Measurements from ENCODE around the gene GNG7.

DNA sequence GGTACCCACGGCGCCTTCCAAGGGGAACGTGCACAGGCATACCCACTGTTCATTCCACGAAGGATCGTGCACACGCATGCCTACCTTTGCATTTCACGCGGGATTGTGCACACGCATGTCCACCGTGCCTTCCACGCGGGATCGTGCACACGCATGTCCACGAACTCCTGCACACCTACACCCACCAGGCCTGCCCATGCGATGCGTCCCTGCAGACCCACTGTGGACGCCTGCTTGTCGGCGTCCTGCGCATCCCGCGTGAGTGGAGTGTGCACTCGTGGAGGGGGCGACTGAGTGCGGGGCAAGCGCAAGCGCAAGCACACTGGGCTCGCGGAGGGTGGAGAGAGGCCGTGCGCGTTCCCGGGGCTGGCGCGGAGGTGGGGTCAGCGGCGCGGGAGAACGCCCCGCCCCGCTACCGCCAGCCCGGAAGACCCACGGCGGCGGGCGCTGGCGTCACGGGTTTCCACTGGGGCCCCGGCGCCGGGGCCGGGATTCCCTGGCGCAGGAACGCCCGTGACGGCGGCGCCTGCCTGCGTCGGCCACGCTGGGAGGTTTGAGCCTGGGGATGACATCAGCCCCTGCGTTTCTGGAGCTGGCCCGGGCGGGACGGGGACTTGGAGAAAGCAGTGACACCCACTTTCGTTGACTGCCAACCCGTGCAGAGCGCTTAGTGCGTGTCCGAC is 207.9 kb downstream of the GNG7 start:
- TF ChIP-seq POLR2A (IDR thresholded peaks at IDR 0.05; ENCODE audit: low read depth, low read length) = no peak
- TF ChIP-seq TAF1 (IDR thresholded peaks at IDR 0.05; ENCODE audit: borderline replicate concordance, low read depth, low read length) = no peak
- TF ChIP-seq POLR2AphosphoS5 (IDR thresholded peaks at IDR 0.05; ENCODE audit: low read depth, low read length) = no peak
